SK-N-SH (cell line): ENCODE results near the gene CACUL1. TPM values are rescaled to one million over a fixed set of nuclear protein-coding genes. Genes with fewer than 3 reads are reported as not detected.

Experiments used
- CTCF ChIA-PET: fragments of 300-600, 350-600 bp; formaldehyde crosslinking; extraction: SDS; loops from one replicate; lab custom pipeline; 2021; lab: Yijun Ruan, JAX
- POLR2A ChIA-PET: fragments of 350-600 bp; sonication (Branson Sonifier 250); formaldehyde crosslinking; extraction: SDS; loops from one replicate; lab custom pipeline; 2020; ENCODE audit warnings: antibody characterized with exemption, inconsistent platforms; lab: Yijun Ruan, JAX
- DNase-seq: peaks from one replicate; pipeline ENCODE4 v3.0.0; 2012
- H2AFZ ChIP-seq: fragments of 200-600 bp; sonication (generic); 2 replicates; pipeline ENCODE4 v1.8.1; 2016; ENCODE audit warnings: antibody characterized with exemption, mild to moderate bottlenecking, low read depth
- H3F3A ChIP-seq: fragments of 200-600 bp; sonication (generic); replicated peaks from 2 replicates; pipeline ENCODE3; 2016; ENCODE audit warnings: antibody characterized with exemption, mild to moderate bottlenecking; ENCODE audit not compliant: insufficient read depth
- H3K27ac ChIP-seq, 2 experiments: fragments of 200-500 bp in 1 of 2; fragments of 200-600 bp in 1 of 2; sonication (Bioruptor generic) in 1 of 2; sonication (generic), shearing (Covaris generic) in 1 of 2; 2 replicates each; pipeline versions ENCODE4 v1.5.1 to v1.6.1; 2014 to 2016; ENCODE audit warnings: low read depth in 2 of 2, inconsistent platforms in 1 of 2, low read length in 1 of 2, mild to moderate bottlenecking in 1 of 2, mixed read lengths in 1 of 2
- H3K27me3 ChIP-seq: fragments of 200-600 bp; sonication (generic), shearing (Covaris generic); 2 replicates; pipeline ENCODE4 v1.6.1; 2016; ENCODE audit warnings: mixed run types; ENCODE audit not compliant: insufficient read depth
- H3K36me3 ChIP-seq, 2 experiments: fragments of 200-500 bp in 1 of 2; fragments of 200-600 bp in 1 of 2; sonication (Bioruptor generic) in 1 of 2; sonication (generic) in 1 of 2; replicated peaks in 1 of 2; 2 replicates each; pipeline versions ENCODE3 to v1.5.1; 2014 to 2016; ENCODE audit warnings: low read length in 1 of 2, mild to moderate bottlenecking in 1 of 2; ENCODE audit not compliant: insufficient read depth in 2 of 2, control insufficient read depth in 1 of 2
- H3K4me1 ChIP-seq, 2 experiments: fragments of 200-500 bp in 1 of 2; fragments of 200-600 bp in 1 of 2; sonication (Bioruptor generic) in 1 of 2; sonication (generic), shearing (Covaris generic) in 1 of 2; 2 replicates each; pipeline versions ENCODE4 v1.5.1 to v1.6.1; 2014 to 2016; ENCODE audit warnings: low read depth in 1 of 2, low read length in 1 of 2, mixed run types in 1 of 2; ENCODE audit not compliant: insufficient read depth in 2 of 2, control insufficient read depth in 1 of 2
- H3K4me2 ChIP-seq: fragments of 200-600 bp; sonication (generic), shearing (Covaris generic); 2 replicates; pipeline ENCODE4 v1.6.1; 2017; ENCODE audit warnings: mixed run types
- H3K4me3 ChIP-seq, 2 experiments: fragments of 200-500 bp in 1 of 2; fragments of 200-600 bp in 1 of 2; sonication (Bioruptor generic) in 1 of 2; sonication (generic), shearing (Covaris generic) in 1 of 2; 2 replicates each; pipeline versions ENCODE4 v1.5.1 to v1.8.1; 2014 to 2016; ENCODE audit warnings: low read depth in 2 of 2, inconsistent platforms in 1 of 2, low read length in 1 of 2, mild to moderate bottlenecking in 1 of 2, mixed read lengths in 1 of 2, moderate library complexity in 1 of 2
- H3K79me2 ChIP-seq: fragments of 200-600 bp; sonication (generic); 2 replicates; pipeline ENCODE4 v1.8.1; 2017; ENCODE audit warnings: mild to moderate bottlenecking; ENCODE audit not compliant: insufficient read depth
- H3K9ac ChIP-seq: fragments of 200-600 bp; sonication (generic); 2 replicates; pipeline ENCODE4 v1.6.1; 2017; ENCODE audit warnings: mixed run types
- H3K9me2 ChIP-seq: fragments of 200-600 bp; sonication (generic); 2 replicates; pipeline ENCODE4 v1.6.1; 2017; ENCODE audit warnings: mixed run types
- H3K9me3 ChIP-seq: fragments of 200-600 bp; sonication (generic); 2 replicates; pipeline ENCODE4 v1.6.1; 2017; ENCODE audit warnings: mixed run types, mild to moderate bottlenecking, moderate library complexity
- H4K20me1 ChIP-seq: fragments of 200-600 bp; sonication (generic); 2 replicates; pipeline ENCODE4 v1.6.1; 2017; ENCODE audit warnings: mild to moderate bottlenecking, mixed run types; ENCODE audit not compliant: insufficient read depth
- CTCF ChIP-seq: fragments of 200-600 bp; sonication (generic); IDR thresholded peaks from 2 replicates; pipeline ENCODE4 v1.6.1; 2017; ENCODE audit warnings: antibody characterized with exemption, mild to moderate bottlenecking, moderate library complexity
- ELF1 ChIP-seq: IDR thresholded peaks from 2 replicates; pipeline ENCODE4 v1.4.0; 2012
- FOSL2 ChIP-seq: IDR thresholded peaks from 2 replicates; pipeline ENCODE4 v1.4.0; 2012; ENCODE audit warnings: low read depth, mild to moderate bottlenecking, moderate library complexity, borderline replicate concordance
- JUND ChIP-seq: IDR thresholded peaks from 2 replicates; pipeline ENCODE4 v1.4.0; 2012
- REST ChIP-seq: IDR thresholded peaks from 2 replicates; pipeline ENCODE4 v1.6.1; 2012; ENCODE audit warnings: mild to moderate bottlenecking, low read depth, low read length, moderate library complexity
- USF2 ChIP-seq: fragments of 150-350 bp; IDR thresholded peaks from 2 replicates; pipeline ENCODE4 v1.6.1; 2017; ENCODE audit warnings: antibody characterized with exemption, low read length, low read depth, borderline replicate concordance
- ZBTB33 ChIP-seq: IDR thresholded peaks from 2 replicates; pipeline ENCODE4 v1.4.0; 2012; ENCODE audit warnings: low read depth, borderline replicate concordance
- WGBS: methylation state at CpG from one replicate; pipeline ENCODE4 v1.1.6; 2017; ENCODE audit warnings: low lambda C conversion rate; 5-methylcytosine and 5-hydroxymethylcytosine counted together
- polyA plus RNA-seq, 3 experiments: library from polyadenylated mRNA; depleted of rRNA; stranded (reverse); fragments of >200 nt; gene quantifications; 2 replicates each; pipeline ENCODE4 v1.2.3, GENCODE V29; 2012

The CACUL1 gene
- polyA plus RNA-seq, 1 of the 3 experiments (the other 2 are of a cell fraction), result 2.6 TPM

- TF ChIP-seq CTCF (no peak), ELF1 (no peak), FOSL2 (no peak), USF2 (no peak), REST (no peak)
- TF ChIP-seq, all 33 proteins: peak for 0
Observed at GRCh38 chr10:118664321-118664720, 90.4 kb downstream of the CACUL1 start (continued).

- no peaks in the 10 kb centered on the region for H3K36me3 ChIP-seq
- ChIA-PET CTCF (interaction anchor here (1.0 kb wide), 1 partner anchor 94 kb away, joined by 3 read pairs; no protein-coding TSS in a partner anchor), POLR2A (no interaction called here)
- no peak for DNase-seq
- H3K9me2 ChIP-seq, result no peaks in the 10 kb centered on the region
- peaks cover 4% of the 10 kb centered on the region; the same call in 1 of the 2 replicates for H3K27me3 ChIP-seq
- H3F3A ChIP-seq, result no peaks in the 10 kb centered on the region
- TF ChIP-seq ZBTB33 (no peak), JUND (no peak), CTCF (no peak)
- H3K4me2 ChIP-seq, result no peak overlapping the region
- WGBS, result 61% methylated on average over 3 of the region's 3 CpGs
- no peaks in the 10 kb centered on the region for H3K79me2 ChIP-seq
- H3K4me3 ChIP-seq, result no peak overlapping the region
- no peak overlapping the region for H3K9ac ChIP-seq
- no peaks in the 10 kb centered on the region for H3K9me3 ChIP-seq
- H3K27ac ChIP-seq, result no peak overlapping the region
- H4K20me1 ChIP-seq, result no peaks in the 10 kb centered on the region
- peaks cover 0 to 5% of the 10 kb centered on the region in 2 experiments; a peak in 2 of 4 replicates for H3K4me1 ChIP-seq
- H2AFZ ChIP-seq, result no peak overlapping the region
Observed at GRCh38 chr10:118663176-118663575, 91.6 kb downstream of the CACUL1 start.
